ENCODE data around the gene LANCL3. TPM values are rescaled to one million over a fixed set of nuclear protein-coding genes. Genes with fewer than 3 reads are reported as not detected.
"Not testable (repeated sequence)": the region's sequence is repeated elsewhere in the genome, so short reads cannot be mapped to it uniquely, and the experiment has no call there.

LANCL3 gene
- polyA plus RNA-seq: 0.19 TPM

DNA sequence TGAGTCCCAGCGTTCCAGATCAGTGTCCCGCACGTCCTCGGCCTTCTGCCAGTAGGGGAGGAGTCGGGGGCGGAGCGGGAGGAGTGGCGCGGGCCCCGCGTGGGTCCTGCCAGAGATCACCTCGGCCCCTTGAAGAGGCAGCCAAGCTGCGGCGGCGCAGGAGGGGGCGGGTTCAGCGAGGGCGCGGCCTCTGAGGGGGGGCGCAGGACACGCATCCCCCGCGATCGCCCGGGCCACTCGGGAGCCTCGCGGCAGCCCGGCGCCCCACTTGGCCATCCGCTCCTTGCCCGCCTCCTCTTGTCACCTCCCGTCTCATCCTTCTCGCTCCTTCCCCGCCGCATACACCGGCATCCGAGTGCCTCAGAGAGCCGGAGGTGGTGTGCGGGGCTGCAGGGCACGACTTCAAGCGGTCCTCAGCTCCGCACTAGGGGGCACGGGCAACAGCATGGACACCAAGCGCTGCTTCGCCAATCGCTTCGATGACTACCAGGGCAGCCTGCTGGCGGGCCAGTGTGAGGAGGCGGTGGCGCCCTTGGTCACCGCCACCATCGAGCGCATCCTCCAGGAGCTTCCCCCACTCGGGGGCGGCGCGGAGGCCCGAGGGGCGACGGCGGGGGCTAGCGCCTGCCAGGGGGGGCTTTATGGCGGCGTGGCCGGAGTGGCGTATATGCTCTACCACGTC is at the start of gene LANCL3:
Gene LANCL3 (plus strand): TSS at position 236 of the 682 bp plus-strand sequence. CDS start 210 bp downstream, at position 446.
- Mint-ChIP-seq H3K27ac (peak within 1 kb of the TSS in 1 of 3 donors; percentile 50), H3K4me3 (peak within 1 kb of the TSS; percentile 77 to 89 (median 82)), H3K27me3 (peaks cover 13% of the 10 kb centered on the region)
- H3K4me1 Mint-ChIP-seq, H3K9me3 Mint-ChIP-seq, H3K36me3 Mint-ChIP-seq: not testable (repeated sequence)

DNA sequence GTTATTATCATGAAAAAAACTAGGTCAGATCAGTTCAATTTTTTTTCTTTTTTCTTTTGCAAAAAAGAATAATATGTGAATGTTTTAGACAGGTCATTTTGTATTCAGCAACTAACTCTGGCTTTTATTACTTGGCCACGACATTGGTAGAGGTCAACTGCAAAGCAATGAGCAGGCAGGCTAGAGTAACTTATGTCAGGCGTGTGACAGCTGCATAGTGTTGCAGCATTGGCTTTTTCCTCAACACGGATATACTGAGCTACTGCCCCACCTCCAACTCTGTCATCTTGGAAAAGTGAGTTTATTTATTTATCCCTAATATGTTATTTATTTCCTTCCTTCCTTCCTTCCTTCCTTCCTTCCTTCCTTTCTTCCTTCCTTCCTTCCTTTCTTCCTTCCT is 47.8 kb upstream of the LANCL3 start:
- H3K27me3 Mint-ChIP-seq, H3K36me3 Mint-ChIP-seq, H3K4me3 Mint-ChIP-seq, H3K27ac Mint-ChIP-seq, H3K9me3 Mint-ChIP-seq, H3K4me1 Mint-ChIP-seq: not testable (repeated sequence)

DNA sequence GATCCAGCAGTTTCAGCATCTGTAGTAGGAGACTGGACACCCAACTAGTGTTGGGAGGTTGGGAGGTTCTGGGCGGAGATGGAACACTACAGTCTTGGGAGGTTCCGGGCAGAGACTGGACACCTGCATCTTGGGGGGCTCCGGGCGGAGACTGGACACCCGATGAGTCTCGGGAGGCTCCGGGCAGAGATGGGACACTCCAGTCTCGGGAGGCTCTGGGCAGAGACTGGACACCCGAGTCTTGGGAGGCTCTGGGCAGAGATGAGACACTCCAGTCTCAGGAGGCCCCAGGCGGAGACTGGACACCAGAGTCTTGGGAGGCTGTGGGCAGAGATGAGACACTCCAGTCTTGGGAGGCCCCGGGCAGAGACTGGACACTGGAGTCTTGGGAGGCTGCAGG is 29.5 kb upstream of the LANCL3 start:
- Mint-ChIP-seq H3K27me3 (peaks cover 7% of the 10 kb centered on the region), H3K4me1 (peaks cover 0 to 1% (median 0%) of the 10 kb centered on the region in 3 donors), H3K36me3 (no peaks in the 10 kb centered on the region), H3K27ac (no peak overlapping the region), H3K9me3 (peaks cover 0 to 6% (median 0%) of the 10 kb centered on the region in 3 donors), H3K4me3 (no peak overlapping the region)

DNA sequence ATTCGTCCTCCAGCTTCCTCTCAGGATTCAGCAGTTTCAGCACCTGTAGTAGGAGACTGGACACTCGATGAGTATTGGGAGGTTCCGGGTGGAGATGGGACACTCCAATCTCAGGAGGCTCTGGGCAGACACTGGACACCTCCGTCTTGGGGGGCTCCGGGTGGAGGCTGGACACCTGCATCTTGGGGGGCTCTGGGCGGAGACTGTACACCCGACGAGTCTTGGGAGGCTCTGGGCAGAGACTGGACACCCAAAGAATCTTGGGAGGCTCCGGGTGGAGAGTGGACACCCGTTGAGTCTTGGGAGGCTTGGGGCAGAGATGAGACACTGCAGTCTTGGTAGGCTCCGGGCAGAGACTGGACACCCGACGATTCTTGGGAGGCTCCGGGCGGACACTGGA is 28.7 kb upstream of the LANCL3 start:
- no peaks in the 10 kb centered on the region for H3K36me3 Mint-ChIP-seq
- H3K4me3 Mint-ChIP-seq: no peak overlapping the region
- H3K27ac Mint-ChIP-seq: no peak overlapping the region
- H3K27me3 Mint-ChIP-seq: peaks cover 4% of the 10 kb centered on the region
- H3K9me3 Mint-ChIP-seq: peaks cover 0 to 6% (median 0%) of the 10 kb centered on the region in 3 donors
- H3K4me1 Mint-ChIP-seq: peaks cover 0 to 1% (median 0%) of the 10 kb centered on the region in 3 donors

DNA sequence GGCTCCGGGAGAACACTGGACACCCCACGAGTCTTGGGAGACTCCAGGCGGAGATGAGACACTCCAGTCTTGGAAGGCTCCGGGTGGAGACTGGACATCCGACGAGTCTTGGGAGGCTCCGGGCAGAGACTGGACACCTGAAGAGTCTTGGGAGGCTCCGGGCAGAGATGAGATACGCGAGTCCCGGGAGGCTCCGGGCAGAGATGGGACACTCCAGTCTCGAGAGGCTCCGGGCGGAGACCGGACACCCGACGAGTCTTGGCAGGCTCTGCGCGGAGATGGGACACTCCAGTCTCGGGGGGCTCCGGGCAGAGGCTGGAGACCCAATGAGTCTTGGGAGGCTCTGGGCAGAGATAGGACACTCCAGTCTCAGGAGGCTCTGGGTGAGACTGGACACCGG is 28.1 kb upstream of the LANCL3 start:
- no peak overlapping the region for H3K27ac Mint-ChIP-seq
- peaks cover 4% of the 10 kb centered on the region for H3K27me3 Mint-ChIP-seq
- H3K4me1 Mint-ChIP-seq: peaks cover 0 to 1% (median 0%) of the 10 kb centered on the region in 3 donors
- no peaks in the 10 kb centered on the region for H3K36me3 Mint-ChIP-seq
- no peak overlapping the region for H3K4me3 Mint-ChIP-seq
- H3K9me3 Mint-ChIP-seq: peaks cover 0 to 6% (median 0%) of the 10 kb centered on the region in 3 donors

DNA sequence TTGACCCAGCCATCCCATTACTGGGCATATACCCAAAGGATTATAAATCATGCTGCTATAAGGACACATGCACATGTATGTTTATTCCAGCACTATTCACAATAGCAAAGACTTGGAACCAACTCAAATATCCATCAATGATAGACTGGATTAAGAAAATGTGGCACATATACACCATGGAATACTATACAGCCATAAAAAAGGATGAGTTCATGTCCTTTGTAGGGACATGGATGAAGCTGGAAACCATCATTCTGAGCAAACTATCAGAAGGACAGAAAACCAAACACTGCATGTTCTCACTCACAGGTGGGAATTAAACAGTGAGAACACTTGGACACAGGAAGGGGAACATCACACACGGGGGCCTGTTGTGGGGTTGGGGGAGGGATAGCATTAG is 26.9 kb upstream of the LANCL3 start:
- H3K4me3 Mint-ChIP-seq, H3K27me3 Mint-ChIP-seq, H3K9me3 Mint-ChIP-seq, H3K36me3 Mint-ChIP-seq, H3K4me1 Mint-ChIP-seq, H3K27ac Mint-ChIP-seq: not testable (repeated sequence)

DNA sequence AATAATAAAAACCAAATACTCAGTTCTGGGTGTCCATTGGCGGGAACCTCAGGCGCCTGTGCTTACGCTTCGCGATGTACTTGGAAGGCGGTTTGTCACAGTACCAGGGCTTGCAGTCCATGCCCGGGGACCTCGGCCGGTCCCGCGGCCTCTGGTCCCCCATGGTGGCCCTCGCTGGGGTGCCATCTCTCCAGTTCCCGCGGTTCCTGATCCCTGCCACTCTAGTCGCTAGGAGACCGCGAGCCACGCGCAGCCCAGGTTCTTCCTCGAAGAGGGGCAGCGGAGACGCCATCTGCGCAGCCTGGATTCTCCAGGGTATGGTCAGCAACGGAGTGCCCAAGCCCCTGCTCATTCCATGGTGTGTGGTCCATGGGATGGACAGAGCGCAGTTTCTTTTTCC is 26.4 kb upstream of the LANCL3 start:
- Mint-ChIP-seq H3K4me1 (peaks cover 0 to 1% (median 0%) of the 10 kb centered on the region in 3 donors), H3K27ac (no peak overlapping the region), H3K4me3 (no peak overlapping the region), H3K36me3 (no peaks in the 10 kb centered on the region), H3K27me3 (peaks cover 4% of the 10 kb centered on the region), H3K9me3 (peaks cover 0 to 6% (median 0%) of the 10 kb centered on the region in 3 donors)

DNA sequence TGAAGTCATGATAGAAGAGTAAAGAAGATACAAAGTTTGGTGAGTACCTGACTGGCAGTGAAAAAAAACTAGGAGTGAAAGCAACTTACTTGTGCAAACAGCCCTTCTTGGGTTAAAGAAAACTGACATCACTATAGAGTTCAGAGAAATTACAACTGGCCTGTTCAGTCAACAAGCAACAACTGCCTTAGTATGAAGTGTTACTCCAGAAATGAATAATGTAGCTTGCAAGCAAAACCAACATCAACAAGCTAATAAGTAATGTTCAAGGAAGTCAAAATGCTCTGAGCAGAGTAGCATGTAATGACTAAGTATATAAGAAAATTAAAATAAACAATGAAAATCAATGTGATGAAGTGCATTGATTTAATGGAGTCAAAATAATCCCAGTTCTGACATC is 21.8 kb upstream of the LANCL3 start:
- H3K4me1 Mint-ChIP-seq, H3K4me3 Mint-ChIP-seq, H3K27ac Mint-ChIP-seq, H3K27me3 Mint-ChIP-seq, H3K9me3 Mint-ChIP-seq, H3K36me3 Mint-ChIP-seq: not testable (repeated sequence)

DNA sequence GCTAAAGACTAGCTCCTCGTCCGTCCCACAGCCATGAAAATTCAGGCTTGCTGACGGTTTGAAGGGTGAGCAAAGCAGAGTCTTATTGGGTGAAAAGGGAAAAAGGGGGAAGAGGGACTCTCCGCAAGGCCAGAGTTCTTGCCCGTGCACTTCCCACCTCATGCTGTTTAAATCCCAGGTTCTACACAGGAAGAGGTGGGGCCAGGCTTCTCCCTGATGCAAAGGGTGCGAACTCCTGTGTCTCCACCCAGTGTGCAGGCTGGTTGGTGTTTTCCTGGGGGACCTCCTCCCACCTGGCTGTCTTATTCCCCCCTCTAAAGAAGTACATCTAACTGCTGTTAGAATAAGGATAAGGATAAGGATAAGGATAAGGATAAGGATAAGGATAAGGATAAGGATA is 18.0 kb upstream of the LANCL3 start:
- Mint-ChIP-seq H3K36me3 (no peaks in the 10 kb centered on the region), H3K27ac (no peak overlapping the region)

DNA sequence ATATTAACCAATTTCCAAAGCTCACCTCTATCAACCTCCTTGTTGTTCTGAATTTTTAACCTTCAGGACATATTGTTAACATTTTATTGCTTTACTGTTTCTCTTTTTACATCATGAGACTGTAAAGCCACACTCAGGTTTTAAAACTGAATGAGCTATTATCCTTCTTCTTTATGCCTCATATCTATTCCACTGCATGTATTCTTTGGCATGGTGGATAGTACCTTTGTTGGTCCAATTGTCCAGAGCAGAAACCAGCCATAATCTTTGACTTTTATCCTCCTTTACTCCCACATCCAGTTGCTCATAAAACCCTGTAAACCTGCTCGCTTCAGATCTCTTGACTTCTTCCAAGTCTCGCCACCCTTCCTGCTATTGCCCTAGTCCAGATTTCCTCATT is 6.2 kb upstream of the LANCL3 start:
- H3K9me3 Mint-ChIP-seq, H3K36me3 Mint-ChIP-seq, H3K27ac Mint-ChIP-seq, H3K27me3 Mint-ChIP-seq, H3K4me3 Mint-ChIP-seq, H3K4me1 Mint-ChIP-seq: not testable (repeated sequence)

More for the DNA sequence above, 18.0 kb upstream of the LANCL3 start:
- Mint-ChIP-seq H3K27me3 (peaks cover 11% of the 10 kb centered on the region), H3K9me3 (peaks cover 0 to 4% (median 1%) of the 10 kb centered on the region in 3 donors), H3K4me1 (peaks cover 0 to 3% (median 0%) of the 10 kb centered on the region in 3 donors), H3K4me3 (no peak overlapping the region)

DNA sequence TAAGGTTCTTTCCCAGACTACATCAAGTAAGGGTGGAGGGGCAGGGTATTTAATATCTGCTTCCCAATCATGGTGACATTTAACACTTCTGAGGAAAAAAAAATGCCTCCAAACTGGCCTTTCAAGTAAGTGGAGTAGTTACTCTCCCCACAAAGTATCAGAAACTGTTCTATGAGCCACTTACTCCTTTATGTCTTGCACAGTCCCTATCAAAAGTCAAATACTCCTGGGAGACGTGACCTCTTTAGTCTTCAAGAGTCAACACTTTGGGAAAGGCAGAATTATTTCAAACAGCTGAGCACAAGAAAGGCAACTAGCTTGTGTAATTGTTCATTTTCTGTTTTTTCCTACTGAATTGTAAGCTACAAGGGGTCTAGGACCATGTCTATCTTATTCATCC is 1.1 kb upstream of the LANCL3 start:
- H3K36me3 Mint-ChIP-seq, H3K27ac Mint-ChIP-seq, H3K4me1 Mint-ChIP-seq, H3K4me3 Mint-ChIP-seq, H3K9me3 Mint-ChIP-seq: not testable (repeated sequence)
- H3K27me3 Mint-ChIP-seq: peaks cover 11% of the 10 kb centered on the region

DNA sequence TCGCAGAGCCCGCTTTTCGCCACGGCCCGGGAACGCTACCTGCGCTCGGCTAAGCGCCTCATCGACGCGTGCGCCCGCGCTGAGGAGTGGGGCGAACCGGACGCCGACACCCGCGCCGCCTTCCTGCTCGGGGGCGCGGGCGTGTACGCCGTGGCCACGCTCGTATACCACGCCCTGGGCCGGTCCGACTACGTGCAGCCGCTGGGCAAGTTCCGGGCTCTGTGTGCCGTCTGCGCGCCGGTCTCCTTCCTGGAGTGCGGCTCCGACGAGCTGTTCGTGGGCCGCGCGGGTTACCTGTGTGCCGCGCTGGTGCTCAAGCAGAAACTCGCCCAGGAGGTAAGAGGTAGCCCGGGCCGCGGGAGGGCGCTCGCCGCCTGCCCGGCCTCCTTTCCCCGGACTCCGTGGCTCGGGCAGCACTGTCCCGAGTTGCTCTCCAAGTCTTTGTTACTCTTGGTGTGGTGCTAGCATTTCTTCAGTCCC is 687 bp downstream of the LANCL3 start:
- not testable (repeated sequence) for H3K36me3 Mint-ChIP-seq, H3K9me3 Mint-ChIP-seq, H3K4me1 Mint-ChIP-seq
- H3K4me3 Mint-ChIP-seq: peak overlapping the region; percentile 77 to 89 (median 82)
- peaks cover 17% of the 10 kb centered on the region for H3K27me3 Mint-ChIP-seq
- H3K27ac Mint-ChIP-seq: peak overlapping the region in 1 of 3 donors; percentile 50

DNA sequence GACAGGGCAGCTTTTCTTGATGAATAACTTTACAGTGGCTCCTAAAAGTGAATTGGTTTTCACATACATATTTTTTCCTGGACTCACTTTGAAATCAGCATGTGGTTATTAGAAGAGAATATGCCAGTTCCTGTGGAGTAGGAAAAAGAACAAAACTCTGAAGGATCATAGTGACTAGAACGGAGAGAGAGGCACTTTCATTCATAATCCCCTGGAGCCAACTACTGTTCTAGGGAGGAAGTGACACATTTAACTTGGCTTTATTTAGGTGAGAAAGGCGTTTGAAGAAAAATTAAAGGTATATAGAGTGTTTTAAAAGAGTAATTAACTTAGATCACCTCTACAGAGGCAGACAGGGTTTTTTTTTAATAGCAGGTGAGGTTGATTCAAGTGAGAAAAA is 1.7 kb downstream of the LANCL3 start:
- H3K27ac Mint-ChIP-seq, H3K36me3 Mint-ChIP-seq, H3K4me1 Mint-ChIP-seq, H3K9me3 Mint-ChIP-seq: not testable (repeated sequence)
- peaks cover 17% of the 10 kb centered on the region for H3K27me3 Mint-ChIP-seq
- H3K4me3 Mint-ChIP-seq: peak overlapping the region in 3 of 4 donors; percentile 20 to 89 (median 82)

DNA sequence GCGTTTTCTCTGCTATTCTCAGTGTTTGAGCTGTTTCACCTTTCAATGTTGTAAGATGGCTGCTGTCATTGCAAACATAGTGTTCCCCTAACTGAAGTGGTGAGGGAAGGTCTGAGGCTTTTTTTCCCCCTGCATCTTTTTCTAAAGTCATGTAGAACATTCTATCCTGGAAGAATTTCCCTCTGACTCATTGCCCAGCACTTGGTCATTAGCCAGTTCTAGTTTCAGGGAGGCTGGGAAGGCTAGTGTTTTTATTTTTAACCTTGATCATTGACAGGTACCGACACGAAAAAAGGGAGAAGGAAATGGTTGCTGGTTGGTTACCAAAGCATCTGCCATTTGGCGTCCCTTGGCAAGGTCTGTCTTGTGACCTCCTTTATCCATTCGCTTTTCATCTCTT is 6.6 kb downstream of the LANCL3 start:
- Mint-ChIP-seq H3K36me3 (no peaks in the 10 kb centered on the region), H3K4me3 (no peak overlapping the region), H3K9me3 (peaks cover 0 to 1% (median 0%) of the 10 kb centered on the region in 3 donors), H3K4me1 (peaks cover 0 to 5% (median 0%) of the 10 kb centered on the region in 3 donors), H3K27ac (no peak overlapping the region), H3K27me3 (peaks cover 11% of the 10 kb centered on the region)

DNA sequence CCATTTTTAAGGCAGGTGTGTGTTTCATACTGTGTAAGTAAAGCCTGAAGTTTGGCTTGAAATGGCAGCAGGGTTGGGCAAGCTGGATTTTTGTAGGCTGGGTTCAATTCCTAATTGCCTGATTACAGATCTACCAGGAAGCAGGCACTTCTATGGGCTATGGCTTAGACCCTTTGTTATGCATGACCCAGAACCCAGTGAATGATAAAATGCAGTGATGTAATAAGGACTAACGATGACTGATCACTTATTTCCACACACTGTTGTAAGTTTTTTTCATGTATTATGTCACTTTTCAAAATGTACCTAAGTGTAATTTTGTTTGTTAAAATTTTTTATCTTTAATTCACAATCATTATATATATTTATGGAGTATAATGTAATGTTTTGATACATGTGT is 8.6 kb downstream of the LANCL3 start:
- Mint-ChIP-seq H3K27me3 (peaks cover 6% of the 10 kb centered on the region), H3K4me3 (no peak overlapping the region), H3K9me3 (peaks cover 0 to 1% (median 0%) of the 10 kb centered on the region in 3 donors), H3K27ac (no peak overlapping the region), H3K36me3 (peaks cover 2% of the 10 kb centered on the region), H3K4me1 (no peaks in the 10 kb centered on the region)

DNA sequence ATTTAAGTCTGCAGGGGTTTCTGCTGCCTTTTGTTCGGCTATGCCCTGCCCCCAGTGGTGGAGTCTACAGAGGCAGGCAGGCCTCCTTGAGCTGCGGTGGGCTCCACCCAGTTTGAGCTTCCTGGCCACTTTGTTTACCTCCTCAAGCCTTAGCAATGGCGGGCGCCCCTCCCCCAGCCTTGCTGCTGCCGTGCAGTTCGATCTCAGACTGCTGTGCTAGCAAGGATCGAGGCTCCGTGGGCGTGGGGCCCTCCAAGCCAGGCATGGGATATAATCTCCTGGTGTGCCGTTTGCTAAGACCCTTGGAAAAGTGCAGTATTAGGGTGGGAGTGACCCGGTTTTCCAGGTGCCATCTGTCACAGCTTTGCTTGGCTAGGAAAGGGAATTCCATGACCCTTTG is 15.9 kb downstream of the LANCL3 start:
- not testable (repeated sequence) for H3K36me3 Mint-ChIP-seq, H3K9me3 Mint-ChIP-seq, H3K4me3 Mint-ChIP-seq, H3K27ac Mint-ChIP-seq, H3K4me1 Mint-ChIP-seq, H3K27me3 Mint-ChIP-seq

Data from IgD-negative memory B cell (primary cell).